HG03280 (cell line): ENCODE measurements around the gene ZNF846.
A peak's percentile ranks its signal among the peaks of the same experiment; 100 is the strongest.
"Not testable (repeated sequence)": the region's sequence is repeated elsewhere in the genome, so short reads cannot be mapped to it uniquely, and the experiment has no call there.

Experiments
- ATAC-seq: cut with Tn5 transposase; IDR thresholded peaks from one replicate; pipeline ENCODE4 v1.9.1; 2021; ENCODE audit warnings: mild to moderate bottlenecking, moderate library complexity; ENCODE audit not compliant: unreplicated experiment

Gene ZNF846

GRCh38 chr19:9768175-9769112, at the start of gene ZNF846:
TSS of gene ZNF846 (minus strand) at chr19:9768738. CDS start at chr19:9764950, 3,788 bp downstream.
- ATAC-seq: peak; percentile 98

GRCh38 chr19:9818175-9818733, 49.7 kb upstream of the ZNF846 start:
- no peak for ATAC-seq

GRCh38 chr19:9811139-9811538, 42.6 kb upstream of the ZNF846 start:
- ATAC-seq: no peak

- no peak for ATAC-seq
Observed at GRCh38 chr19:9808855-9809824, 40.6 kb upstream of the ZNF846 start.

- ATAC-seq: no peak
Observed at GRCh38 chr19:9806803-9807202, 38.3 kb upstream of the ZNF846 start.

GRCh38 chr19:9801976-9802375, 33.4 kb upstream of the ZNF846 start:
- ATAC-seq: no peak

- ATAC-seq: no peak
Observed at GRCh38 chr19:9799162-9799561, 30.6 kb upstream of the ZNF846 start.

GRCh38 chr19:9797871-9798270, 29.3 kb upstream of the ZNF846 start:
- no peak for ATAC-seq

- ATAC-seq: peak; percentile 41
Observed at GRCh38 chr19:9796113-9796773, 27.7 kb upstream of the ZNF846 start.

- ATAC-seq: peak; percentile 3
Observed at GRCh38 chr19:9793071-9793591, 24.6 kb upstream of the ZNF846 start.

GRCh38 chr19:9792206-9793070, 23.9 kb upstream of the ZNF846 start:
- peak; percentile 57 for ATAC-seq

- ATAC-seq: peak; percentile 40
Observed at GRCh38 chr19:9791552-9792205, 23.1 kb upstream of the ZNF846 start.

GRCh38 chr19:9791073-9791367, 22.5 kb upstream of the ZNF846 start:
- not testable (repeated sequence) for ATAC-seq

- ATAC-seq: not testable (repeated sequence)
Observed at GRCh38 chr19:9789579-9789978, 21.0 kb upstream of the ZNF846 start.

- no peak for ATAC-seq
Observed at GRCh38 chr19:9789066-9789465, 20.5 kb upstream of the ZNF846 start.

GRCh38 chr19:9788604-9789003, 20.1 kb upstream of the ZNF846 start:
- ATAC-seq: not testable (repeated sequence)

- no peak for ATAC-seq
Observed at GRCh38 chr19:9786819-9787218, 18.3 kb upstream of the ZNF846 start.

GRCh38 chr19:9786342-9786741, 17.8 kb upstream of the ZNF846 start:
- no peak for ATAC-seq
